ENCODE measurements around the gene ACTL9.
"Not testable (repeated sequence)": the region's sequence is repeated elsewhere in the genome, so short reads cannot be mapped to it uniquely, and the experiment has no call there.

DNA sequence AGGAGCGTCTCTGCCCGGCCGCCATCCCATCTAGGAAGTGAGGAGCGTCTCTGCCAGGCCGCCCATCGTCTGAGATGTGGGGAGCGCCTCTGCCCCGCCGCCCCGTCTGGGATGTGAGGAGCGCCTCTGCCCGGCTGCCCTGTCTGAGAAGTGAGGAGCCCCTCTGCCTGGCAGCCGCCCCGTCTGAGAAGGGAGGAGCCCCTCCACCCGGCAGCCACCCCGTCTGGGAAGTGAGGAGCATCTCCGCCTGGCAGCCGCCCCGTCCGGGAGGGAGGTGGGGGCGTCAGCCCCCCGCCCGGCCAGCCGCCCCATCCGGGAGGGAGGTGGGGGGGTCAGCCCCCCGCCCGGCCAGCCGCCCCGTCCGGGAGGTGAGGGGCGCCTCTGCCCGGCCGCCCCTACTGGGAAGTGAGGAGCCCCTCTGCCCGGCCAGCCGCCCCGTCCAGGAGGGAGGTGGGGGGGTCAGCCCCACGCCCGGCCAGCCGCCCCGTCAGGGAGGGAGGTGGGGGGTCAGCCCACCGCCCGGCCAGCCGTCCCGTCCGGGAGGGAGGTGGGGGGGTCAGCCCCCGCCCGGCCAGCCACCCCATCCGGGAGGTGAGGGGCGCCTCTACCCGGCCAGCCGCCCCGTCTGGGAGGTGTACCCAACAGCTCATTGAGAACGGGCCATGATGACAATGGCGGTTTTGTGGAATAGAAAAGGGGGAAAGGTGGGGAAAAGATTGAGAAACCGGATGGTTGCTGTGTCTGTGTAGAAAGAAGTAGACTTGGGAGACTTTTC, 40.9 kb upstream of the ACTL9 start:
- TF ChIP-seq BMI1 (IDR thresholded peaks at IDR 0.05; ENCODE audit: borderline replicate concordance); SIX5 (IDR thresholded peaks at IDR 0.05; ENCODE audit: low read depth, low read length, severe bottlenecking); NFXL1 (IDR thresholded peaks at IDR 0.05; ENCODE audit: borderline replicate concordance); MTA2 (IDR thresholded peaks at IDR 0.05; ENCODE audit: low read depth): not testable (repeated sequence)
- TF ChIP-seq, protein P1, sequence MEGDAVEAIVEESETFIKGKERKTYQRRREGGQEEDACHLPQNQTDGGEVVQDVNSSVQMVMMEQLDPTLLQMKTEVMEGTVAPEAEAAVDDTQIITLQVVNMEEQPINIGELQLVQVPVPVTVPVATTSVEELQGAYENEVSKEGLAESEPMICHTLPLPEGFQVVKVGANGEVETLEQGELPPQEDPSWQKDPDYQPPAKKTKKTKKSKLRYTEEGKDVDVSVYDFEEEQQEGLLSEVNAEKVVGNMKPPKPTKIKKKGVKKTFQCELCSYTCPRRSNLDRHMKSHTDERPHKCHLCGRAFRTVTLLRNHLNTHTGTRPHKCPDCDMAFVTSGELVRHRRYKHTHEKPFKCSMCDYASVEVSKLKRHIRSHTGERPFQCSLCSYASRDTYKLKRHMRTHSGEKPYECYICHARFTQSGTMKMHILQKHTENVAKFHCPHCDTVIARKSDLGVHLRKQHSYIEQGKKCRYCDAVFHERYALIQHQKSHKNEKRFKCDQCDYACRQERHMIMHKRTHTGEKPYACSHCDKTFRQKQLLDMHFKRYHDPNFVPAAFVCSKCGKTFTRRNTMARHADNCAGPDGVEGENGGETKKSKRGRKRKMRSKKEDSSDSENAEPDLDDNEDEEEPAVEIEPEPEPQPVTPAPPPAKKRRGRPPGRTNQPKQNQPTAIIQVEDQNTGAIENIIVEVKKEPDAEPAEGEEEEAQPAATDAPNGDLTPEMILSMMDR (IDR thresholded peaks at IDR 0.05 in 2 of 3, conservative IDR thresholded peaks at IDR 0.05 in 1 of 3; ENCODE audit: control insufficient read depth in 2 of 3, extremely low read depth in 1 of 3, insufficient read depth in 1 of 3, low read depth in 3 of 3, low read length in 3 of 3): not testable (repeated sequence)

Measured in GM12878 (cell line).